ENCODE measurements around the gene TEAD1.

DNA sequence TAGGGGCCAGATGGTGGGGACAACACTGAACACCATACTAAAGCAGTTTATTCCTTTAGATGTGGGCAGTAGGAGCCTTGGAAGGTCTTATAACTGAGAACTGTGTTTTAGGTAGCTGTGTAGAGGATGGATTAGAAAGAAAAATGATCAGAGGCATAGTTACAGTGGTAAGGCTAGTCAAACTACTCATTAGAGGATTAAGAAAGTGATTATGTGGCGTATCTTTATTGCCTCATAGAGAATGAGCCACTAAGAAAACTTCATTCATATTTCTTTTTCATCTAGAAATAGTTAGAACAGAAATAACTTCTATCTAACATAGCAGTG, 179.1 kb downstream of the TEAD1 start:
- TF ChIP-seq, protein P1, sequence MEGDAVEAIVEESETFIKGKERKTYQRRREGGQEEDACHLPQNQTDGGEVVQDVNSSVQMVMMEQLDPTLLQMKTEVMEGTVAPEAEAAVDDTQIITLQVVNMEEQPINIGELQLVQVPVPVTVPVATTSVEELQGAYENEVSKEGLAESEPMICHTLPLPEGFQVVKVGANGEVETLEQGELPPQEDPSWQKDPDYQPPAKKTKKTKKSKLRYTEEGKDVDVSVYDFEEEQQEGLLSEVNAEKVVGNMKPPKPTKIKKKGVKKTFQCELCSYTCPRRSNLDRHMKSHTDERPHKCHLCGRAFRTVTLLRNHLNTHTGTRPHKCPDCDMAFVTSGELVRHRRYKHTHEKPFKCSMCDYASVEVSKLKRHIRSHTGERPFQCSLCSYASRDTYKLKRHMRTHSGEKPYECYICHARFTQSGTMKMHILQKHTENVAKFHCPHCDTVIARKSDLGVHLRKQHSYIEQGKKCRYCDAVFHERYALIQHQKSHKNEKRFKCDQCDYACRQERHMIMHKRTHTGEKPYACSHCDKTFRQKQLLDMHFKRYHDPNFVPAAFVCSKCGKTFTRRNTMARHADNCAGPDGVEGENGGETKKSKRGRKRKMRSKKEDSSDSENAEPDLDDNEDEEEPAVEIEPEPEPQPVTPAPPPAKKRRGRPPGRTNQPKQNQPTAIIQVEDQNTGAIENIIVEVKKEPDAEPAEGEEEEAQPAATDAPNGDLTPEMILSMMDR (IDR thresholded peaks at IDR 0.05; ENCODE audit: low read depth, low read length, poor library complexity, severe bottlenecking): no peak
- no peak for TF ChIP-seq EZH2phosphoT487 (IDR thresholded peaks at IDR 0.05; ENCODE audit: borderline replicate concordance, low read length)
